WTC11 (cell line): Measurements from ENCODE around the gene CCNYL1. TPM values are rescaled to one million over a fixed set of nuclear protein-coding genes. Genes with fewer than 3 reads are reported as not detected.

Source experiments
- ATAC-seq: fragments of 200-7000 bp; cut with Tn5 transposase; 2 replicates; pipeline ENCODE4 v1.10.0; 2021; ENCODE audit warnings: mild to moderate bottlenecking, moderate library complexity
- CTCF ChIA-PET: fragments of 300-600 bp; sonication (Branson Sonifier 250); formaldehyde crosslinking; loops from one replicate; lab custom pipeline; 2021; ENCODE audit warnings: antibody characterized with exemption; lab: Charles Lee
- POLR2A ChIA-PET: fragments of 350-600 bp; sonication (Branson Sonifier 250); formaldehyde crosslinking; loops from one replicate; lab custom pipeline; 2021; ENCODE audit warnings: antibody characterized with exemption; lab: Charles Lee
- DNase-seq: peaks from one replicate; pipeline ENCODE4 v3.0.0; 2021; ENCODE audit warnings: low spot score
- H3K27ac Mint-ChIP-seq: 2 replicates; pipeline ENCODE4 v1.8.0; 2021; ENCODE audit warnings: mixed read lengths
- H3K27me3 Mint-ChIP-seq: 2 replicates; pipeline ENCODE4 v1.8.0; 2021; ENCODE audit warnings: low read depth, mild to moderate bottlenecking, moderate library complexity, mixed read lengths
- H3K36me3 Mint-ChIP-seq: 2 replicates; pipeline ENCODE4 v1.8.0; 2021; ENCODE audit warnings: mixed read lengths
- H3K4me1 Mint-ChIP-seq: 2 replicates; pipeline ENCODE4 v1.8.0; 2022; ENCODE audit warnings: mixed read lengths
- H3K4me3 Mint-ChIP-seq: 2 replicates; pipeline ENCODE4 v1.8.0; 2021; ENCODE audit warnings: mild to moderate bottlenecking, moderate library complexity, mixed read lengths
- H3K9me3 Mint-ChIP-seq: 2 replicates; pipeline ENCODE4 v1.8.0; 2021; ENCODE audit warnings: mixed read lengths
- ATF6 ChIP-seq: sonication (generic); formaldehyde crosslinking; IDR thresholded peaks from 2 replicates; pipeline ENCODE4 v1.8.1; 2023; ENCODE audit warnings: mild to moderate bottlenecking, missing genetic modification reagents
- CREM ChIP-seq: sonication (generic); formaldehyde crosslinking; IDR thresholded peaks from 2 replicates; pipeline ENCODE4 v1.8.1; 2022; ENCODE audit warnings: mild to moderate bottlenecking, missing genetic modification reagents, moderate library complexity
- CTCF ChIP-seq: fragments of 200-600 bp; IDR thresholded peaks from 2 replicates; pipeline ENCODE4 v1.8.0; 2022; ENCODE audit warnings: antibody characterized with exemption
- ESRRA ChIP-seq: sonication (generic); formaldehyde crosslinking; IDR thresholded peaks from 2 replicates; pipeline ENCODE4 v1.8.1; 2022; ENCODE audit warnings: mild to moderate bottlenecking, missing genetic modification reagents, borderline replicate concordance
- FOXP4 ChIP-seq: sonication (generic); formaldehyde crosslinking; IDR thresholded peaks from 2 replicates; pipeline ENCODE4 v1.8.0; 2022; ENCODE audit warnings: mild to moderate bottlenecking, missing genetic modification reagents
- HMGXB4 ChIP-seq: sonication (generic); formaldehyde crosslinking; IDR thresholded peaks from 2 replicates; pipeline ENCODE4 v1.8.1; 2023; ENCODE audit warnings: mild to moderate bottlenecking, moderate library complexity, missing genetic modification reagents
- IRF2 ChIP-seq: sonication (generic); formaldehyde crosslinking; IDR thresholded peaks from 2 replicates; pipeline ENCODE4 v1.8.0; 2022; ENCODE audit warnings: low read depth, missing genetic modification reagents, borderline replicate concordance
- NFATC4 ChIP-seq: fragments of 250-450 bp; sonication (Bioruptor Pico); IDR thresholded peaks from 2 replicates; pipeline ENCODE4 v1.9.0; 2021; ENCODE audit warnings: mild to moderate bottlenecking
- TEAD4 ChIP-seq: sonication (generic); formaldehyde crosslinking; IDR thresholded peaks from 2 replicates; pipeline ENCODE4 v1.8.0; 2022; ENCODE audit warnings: mild to moderate bottlenecking, missing genetic modification reagents
- ZNF263 ChIP-seq: sonication (generic); formaldehyde crosslinking; IDR thresholded peaks from 2 replicates; pipeline ENCODE4 v1.8.1; 2022; ENCODE audit warnings: low read depth, mild to moderate bottlenecking, moderate library complexity, missing genetic modification reagents
- ZNF512 ChIP-seq: sonication (generic); formaldehyde crosslinking; IDR thresholded peaks from 2 replicates; pipeline ENCODE4 v1.8.1; 2022; ENCODE audit warnings: missing genetic modification reagents, borderline replicate concordance
- total RNA-seq: library from RNA; stranded (reverse); gene quantifications from 3 replicates; pipeline ENCODE4 v1.2.3, GENCODE V29; 2021
- TF ChIP-seq, protein P1 (sequence below): sonication (generic); formaldehyde crosslinking; IDR thresholded peaks from 2 replicates; pipeline ENCODE4 v1.8.1; 2023; ENCODE audit warnings: mild to moderate bottlenecking, missing genetic modification reagents, borderline replicate concordance
- TF ChIP-seq, protein P2 (sequence below): sonication (generic); formaldehyde crosslinking; IDR thresholded peaks from 2 replicates; pipeline ENCODE4 v1.8.0; 2022; ENCODE audit warnings: mild to moderate bottlenecking, missing genetic modification reagents
- TF ChIP-seq, protein P3 (sequence below): fragments of 250-450 bp; sonication (Bioruptor Pico); IDR thresholded peaks from 2 replicates; pipeline ENCODE4 v2.1.2; 2022; ENCODE audit warnings: mild to moderate bottlenecking, moderate library complexity
- TF ChIP-seq, protein P4 (sequence below): sonication (generic); formaldehyde crosslinking; IDR thresholded peaks from 2 replicates; pipeline ENCODE4 v1.8.1; 2023; ENCODE audit warnings: mild to moderate bottlenecking, missing genetic modification reagents, moderate library complexity
- TF ChIP-seq, protein P5 (sequence below): fragments of 250-450 bp; sonication (Bioruptor Pico); IDR thresholded peaks from 2 replicates; pipeline ENCODE4 v1.9.0; 2021; ENCODE audit warnings: mild to moderate bottlenecking, borderline replicate concordance

The CCNYL1 gene
- total RNA-seq, 1 experiment from 2014 or later = 31.6 TPM

- 0 out of 2 replicates have a peak, but pooled peaks cover 3% of the 10 kb centered on the region for H3K4me1 Mint-ChIP-seq
- 0 out of 2 replicates have a peak, but pooled peaks cover 4% of the 10 kb centered on the region for H3K9me3 Mint-ChIP-seq
- no peaks in the 10 kb centered on the region for H3K36me3 Mint-ChIP-seq
- H3K4me3 Mint-ChIP-seq = no peak overlapping the region
- no peak for DNase-seq
- CTCF ChIA-PET = interaction anchor here (3.1 to 3.2 kb wide), 2 partner anchors 10 to 12 kb away, joined by 22 to 35 read pairs; no protein-coding TSS in a partner anchor
- ATAC-seq = no peak
- POLR2A ChIA-PET = no interaction called here
- no peak overlapping the region for H3K27ac Mint-ChIP-seq
- H3K27me3 Mint-ChIP-seq = no peaks in the 10 kb centered on the region
- TF ChIP-seq, protein P1, sequence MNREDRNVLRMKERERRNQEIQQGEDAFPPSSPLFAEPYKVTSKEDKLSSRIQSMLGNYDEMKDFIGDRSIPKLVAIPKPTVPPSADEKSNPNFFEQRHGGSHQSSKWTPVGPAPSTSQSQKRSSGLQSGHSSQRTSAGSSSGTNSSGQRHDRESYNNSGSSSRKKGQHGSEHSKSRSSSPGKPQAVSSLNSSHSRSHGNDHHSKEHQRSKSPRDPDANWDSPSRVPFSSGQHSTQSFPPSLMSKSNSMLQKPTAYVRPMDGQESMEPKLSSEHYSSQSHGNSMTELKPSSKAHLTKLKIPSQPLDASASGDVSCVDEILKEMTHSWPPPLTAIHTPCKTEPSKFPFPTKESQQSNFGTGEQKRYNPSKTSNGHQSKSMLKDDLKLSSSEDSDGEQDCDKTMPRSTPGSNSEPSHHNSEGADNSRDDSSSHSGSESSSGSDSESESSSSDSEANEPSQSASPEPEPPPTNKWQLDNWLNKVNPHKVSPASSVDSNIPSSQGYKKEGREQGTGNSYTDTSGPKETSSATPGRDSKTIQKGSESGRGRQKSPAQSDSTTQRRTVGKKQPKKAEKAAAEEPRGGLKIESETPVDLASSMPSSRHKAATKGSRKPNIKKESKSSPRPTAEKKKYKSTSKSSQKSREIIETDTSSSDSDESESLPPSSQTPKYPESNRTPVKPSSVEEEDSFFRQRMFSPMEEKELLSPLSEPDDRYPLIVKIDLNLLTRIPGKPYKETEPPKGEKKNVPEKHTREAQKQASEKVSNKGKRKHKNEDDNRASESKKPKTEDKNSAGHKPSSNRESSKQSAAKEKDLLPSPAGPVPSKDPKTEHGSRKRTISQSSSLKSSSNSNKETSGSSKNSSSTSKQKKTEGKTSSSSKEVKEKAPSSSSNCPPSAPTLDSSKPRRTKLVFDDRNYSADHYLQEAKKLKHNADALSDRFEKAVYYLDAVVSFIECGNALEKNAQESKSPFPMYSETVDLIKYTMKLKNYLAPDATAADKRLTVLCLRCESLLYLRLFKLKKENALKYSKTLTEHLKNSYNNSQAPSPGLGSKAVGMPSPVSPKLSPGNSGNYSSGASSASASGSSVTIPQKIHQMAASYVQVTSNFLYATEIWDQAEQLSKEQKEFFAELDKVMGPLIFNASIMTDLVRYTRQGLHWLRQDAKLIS (CRISPR knock-in tag) = no peak
- TF ChIP-seq, protein P2, sequence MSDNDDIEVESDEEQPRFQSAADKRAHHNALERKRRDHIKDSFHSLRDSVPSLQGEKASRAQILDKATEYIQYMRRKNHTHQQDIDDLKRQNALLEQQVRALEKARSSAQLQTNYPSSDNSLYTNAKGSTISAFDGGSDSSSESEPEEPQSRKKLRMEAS (CRISPR knock-in tag) = no peak
- TF ChIP-seq FOXP4 (CRISPR knock-in tag) = no peak
- no peak for TF ChIP-seq ATF6
- TF ChIP-seq, protein P3, sequence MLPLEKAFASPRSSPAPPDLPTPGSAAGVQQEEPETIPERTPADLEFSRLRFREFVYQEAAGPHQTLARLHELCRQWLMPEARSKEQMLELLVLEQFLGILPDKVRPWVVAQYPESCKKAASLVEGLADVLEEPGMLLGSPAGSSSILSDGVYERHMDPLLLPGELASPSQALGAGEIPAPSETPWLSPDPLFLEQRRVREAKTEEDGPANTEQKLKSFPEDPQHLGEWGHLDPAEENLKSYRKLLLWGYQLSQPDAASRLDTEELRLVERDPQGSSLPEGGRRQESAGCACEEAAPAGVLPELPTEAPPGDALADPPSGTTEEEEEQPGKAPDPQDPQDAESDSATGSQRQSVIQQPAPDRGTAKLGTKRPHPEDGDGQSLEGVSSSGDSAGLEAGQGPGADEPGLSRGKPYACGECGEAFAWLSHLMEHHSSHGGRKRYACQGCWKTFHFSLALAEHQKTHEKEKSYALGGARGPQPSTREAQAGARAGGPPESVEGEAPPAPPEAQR (CRISPR knock-in tag) = no peak
- TF ChIP-seq NFATC4 = no peak
- no peak for TF ChIP-seq ESRRA
- no peak for TF ChIP-seq CTCF
- TF ChIP-seq IRF2 (CRISPR knock-in tag) = no peak
- TF ChIP-seq, protein P4, sequence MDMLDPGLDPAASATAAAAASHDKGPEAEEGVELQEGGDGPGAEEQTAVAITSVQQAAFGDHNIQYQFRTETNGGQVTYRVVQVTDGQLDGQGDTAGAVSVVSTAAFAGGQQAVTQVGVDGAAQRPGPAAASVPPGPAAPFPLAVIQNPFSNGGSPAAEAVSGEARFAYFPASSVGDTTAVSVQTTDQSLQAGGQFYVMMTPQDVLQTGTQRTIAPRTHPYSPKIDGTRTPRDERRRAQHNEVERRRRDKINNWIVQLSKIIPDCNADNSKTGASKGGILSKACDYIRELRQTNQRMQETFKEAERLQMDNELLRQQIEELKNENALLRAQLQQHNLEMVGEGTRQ = no peak
- TF ChIP-seq ZNF512 (CRISPR knock-in tag) = no peak
- no peak for TF ChIP-seq HMGXB4
- TF ChIP-seq ZNF263 = no peak
- TF ChIP-seq TEAD4 (CRISPR knock-in tag) = no peak
- TF ChIP-seq, protein P5, sequence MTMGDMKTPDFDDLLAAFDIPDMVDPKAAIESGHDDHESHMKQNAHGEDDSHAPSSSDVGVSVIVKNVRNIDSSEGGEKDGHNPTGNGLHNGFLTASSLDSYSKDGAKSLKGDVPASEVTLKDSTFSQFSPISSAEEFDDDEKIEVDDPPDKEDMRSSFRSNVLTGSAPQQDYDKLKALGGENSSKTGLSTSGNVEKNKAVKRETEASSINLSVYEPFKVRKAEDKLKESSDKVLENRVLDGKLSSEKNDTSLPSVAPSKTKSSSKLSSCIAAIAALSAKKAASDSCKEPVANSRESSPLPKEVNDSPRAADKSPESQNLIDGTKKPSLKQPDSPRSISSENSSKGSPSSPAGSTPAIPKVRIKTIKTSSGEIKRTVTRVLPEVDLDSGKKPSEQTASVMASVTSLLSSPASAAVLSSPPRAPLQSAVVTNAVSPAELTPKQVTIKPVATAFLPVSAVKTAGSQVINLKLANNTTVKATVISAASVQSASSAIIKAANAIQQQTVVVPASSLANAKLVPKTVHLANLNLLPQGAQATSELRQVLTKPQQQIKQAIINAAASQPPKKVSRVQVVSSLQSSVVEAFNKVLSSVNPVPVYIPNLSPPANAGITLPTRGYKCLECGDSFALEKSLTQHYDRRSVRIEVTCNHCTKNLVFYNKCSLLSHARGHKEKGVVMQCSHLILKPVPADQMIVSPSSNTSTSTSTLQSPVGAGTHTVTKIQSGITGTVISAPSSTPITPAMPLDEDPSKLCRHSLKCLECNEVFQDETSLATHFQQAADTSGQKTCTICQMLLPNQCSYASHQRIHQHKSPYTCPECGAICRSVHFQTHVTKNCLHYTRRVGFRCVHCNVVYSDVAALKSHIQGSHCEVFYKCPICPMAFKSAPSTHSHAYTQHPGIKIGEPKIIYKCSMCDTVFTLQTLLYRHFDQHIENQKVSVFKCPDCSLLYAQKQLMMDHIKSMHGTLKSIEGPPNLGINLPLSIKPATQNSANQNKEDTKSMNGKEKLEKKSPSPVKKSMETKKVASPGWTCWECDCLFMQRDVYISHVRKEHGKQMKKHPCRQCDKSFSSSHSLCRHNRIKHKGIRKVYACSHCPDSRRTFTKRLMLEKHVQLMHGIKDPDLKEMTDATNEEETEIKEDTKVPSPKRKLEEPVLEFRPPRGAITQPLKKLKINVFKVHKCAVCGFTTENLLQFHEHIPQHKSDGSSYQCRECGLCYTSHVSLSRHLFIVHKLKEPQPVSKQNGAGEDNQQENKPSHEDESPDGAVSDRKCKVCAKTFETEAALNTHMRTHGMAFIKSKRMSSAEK (CRISPR knock-in tag) = no peak
- no peak for TF ChIP-seq CREM (CRISPR knock-in tag)
Measured at GRCh38 chr2:207694811-207695281, 16.6 kb upstream of the CCNYL1 start.
